ENCODE data around the gene GATA3.

DNA sequence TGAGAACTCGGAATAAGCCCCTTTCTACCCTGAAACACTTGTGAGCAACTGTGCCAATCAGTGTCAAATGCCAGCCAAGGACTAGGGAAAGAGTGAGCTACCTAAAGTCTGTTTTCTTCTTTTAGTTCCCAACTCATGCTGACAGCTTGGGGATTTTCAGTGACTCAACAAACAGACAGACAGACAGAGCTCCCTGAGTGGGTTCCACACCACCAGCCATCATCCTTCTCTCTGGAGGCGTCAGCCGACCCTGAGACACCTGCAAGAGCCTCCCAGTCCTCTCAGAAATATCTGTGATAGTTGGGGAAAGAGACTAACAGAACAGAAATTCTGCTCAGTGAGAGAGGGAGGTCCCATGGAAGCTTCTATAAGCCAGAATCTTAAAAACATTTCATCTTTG, 49.5 kb downstream of the GATA3 start:
- TF ChIP-seq, protein P1, sequence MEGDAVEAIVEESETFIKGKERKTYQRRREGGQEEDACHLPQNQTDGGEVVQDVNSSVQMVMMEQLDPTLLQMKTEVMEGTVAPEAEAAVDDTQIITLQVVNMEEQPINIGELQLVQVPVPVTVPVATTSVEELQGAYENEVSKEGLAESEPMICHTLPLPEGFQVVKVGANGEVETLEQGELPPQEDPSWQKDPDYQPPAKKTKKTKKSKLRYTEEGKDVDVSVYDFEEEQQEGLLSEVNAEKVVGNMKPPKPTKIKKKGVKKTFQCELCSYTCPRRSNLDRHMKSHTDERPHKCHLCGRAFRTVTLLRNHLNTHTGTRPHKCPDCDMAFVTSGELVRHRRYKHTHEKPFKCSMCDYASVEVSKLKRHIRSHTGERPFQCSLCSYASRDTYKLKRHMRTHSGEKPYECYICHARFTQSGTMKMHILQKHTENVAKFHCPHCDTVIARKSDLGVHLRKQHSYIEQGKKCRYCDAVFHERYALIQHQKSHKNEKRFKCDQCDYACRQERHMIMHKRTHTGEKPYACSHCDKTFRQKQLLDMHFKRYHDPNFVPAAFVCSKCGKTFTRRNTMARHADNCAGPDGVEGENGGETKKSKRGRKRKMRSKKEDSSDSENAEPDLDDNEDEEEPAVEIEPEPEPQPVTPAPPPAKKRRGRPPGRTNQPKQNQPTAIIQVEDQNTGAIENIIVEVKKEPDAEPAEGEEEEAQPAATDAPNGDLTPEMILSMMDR (IDR thresholded peaks at IDR 0.05) = no peak
- no peak for TF ChIP-seq POLR2A (IDR thresholded peaks at IDR 0.05)

All from lower leg skin (tissue), 3 donors.